ENCODE measurements around the gene LAPTM5.

DNA sequence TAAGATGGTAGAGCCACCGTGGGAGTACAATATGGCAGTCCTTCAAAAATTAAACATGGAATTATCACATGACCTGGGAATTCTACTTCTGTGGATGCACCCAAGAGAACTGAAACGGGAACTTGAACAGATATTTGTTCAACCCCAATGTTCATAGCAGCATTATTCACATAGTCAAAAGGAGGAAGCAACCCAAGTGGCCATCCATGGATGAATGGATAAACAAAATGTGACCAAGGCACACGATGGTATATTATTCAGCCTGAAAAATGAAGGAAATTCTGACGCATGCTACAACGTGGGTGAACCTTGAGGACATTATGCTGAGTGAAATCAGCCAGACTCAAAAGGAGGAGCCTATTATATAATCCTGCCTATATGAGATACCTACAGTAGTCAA is 22.8 kb upstream of the LAPTM5 start:
- no peak for TF ChIP-seq POLR2A (IDR thresholded peaks at IDR 0.05)
- TF ChIP-seq, protein P1, sequence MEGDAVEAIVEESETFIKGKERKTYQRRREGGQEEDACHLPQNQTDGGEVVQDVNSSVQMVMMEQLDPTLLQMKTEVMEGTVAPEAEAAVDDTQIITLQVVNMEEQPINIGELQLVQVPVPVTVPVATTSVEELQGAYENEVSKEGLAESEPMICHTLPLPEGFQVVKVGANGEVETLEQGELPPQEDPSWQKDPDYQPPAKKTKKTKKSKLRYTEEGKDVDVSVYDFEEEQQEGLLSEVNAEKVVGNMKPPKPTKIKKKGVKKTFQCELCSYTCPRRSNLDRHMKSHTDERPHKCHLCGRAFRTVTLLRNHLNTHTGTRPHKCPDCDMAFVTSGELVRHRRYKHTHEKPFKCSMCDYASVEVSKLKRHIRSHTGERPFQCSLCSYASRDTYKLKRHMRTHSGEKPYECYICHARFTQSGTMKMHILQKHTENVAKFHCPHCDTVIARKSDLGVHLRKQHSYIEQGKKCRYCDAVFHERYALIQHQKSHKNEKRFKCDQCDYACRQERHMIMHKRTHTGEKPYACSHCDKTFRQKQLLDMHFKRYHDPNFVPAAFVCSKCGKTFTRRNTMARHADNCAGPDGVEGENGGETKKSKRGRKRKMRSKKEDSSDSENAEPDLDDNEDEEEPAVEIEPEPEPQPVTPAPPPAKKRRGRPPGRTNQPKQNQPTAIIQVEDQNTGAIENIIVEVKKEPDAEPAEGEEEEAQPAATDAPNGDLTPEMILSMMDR (IDR thresholded peaks at IDR 0.05): no peak
